ENCODE measurements around the gene GRN. TPM values are rescaled to one million over a fixed set of nuclear protein-coding genes. Genes with fewer than 3 reads are reported as not detected.
A peak's percentile ranks its signal among the peaks of the same experiment; 100 is the strongest.
"Not testable (repeated sequence)": the region's sequence is repeated elsewhere in the genome, so short reads cannot be mapped to it uniquely, and the experiment has no call there.

The GRN gene
- total RNA-seq, 4 donors from 2014 or later: 64.2 to 111 (median 87.1) TPM

DNA sequence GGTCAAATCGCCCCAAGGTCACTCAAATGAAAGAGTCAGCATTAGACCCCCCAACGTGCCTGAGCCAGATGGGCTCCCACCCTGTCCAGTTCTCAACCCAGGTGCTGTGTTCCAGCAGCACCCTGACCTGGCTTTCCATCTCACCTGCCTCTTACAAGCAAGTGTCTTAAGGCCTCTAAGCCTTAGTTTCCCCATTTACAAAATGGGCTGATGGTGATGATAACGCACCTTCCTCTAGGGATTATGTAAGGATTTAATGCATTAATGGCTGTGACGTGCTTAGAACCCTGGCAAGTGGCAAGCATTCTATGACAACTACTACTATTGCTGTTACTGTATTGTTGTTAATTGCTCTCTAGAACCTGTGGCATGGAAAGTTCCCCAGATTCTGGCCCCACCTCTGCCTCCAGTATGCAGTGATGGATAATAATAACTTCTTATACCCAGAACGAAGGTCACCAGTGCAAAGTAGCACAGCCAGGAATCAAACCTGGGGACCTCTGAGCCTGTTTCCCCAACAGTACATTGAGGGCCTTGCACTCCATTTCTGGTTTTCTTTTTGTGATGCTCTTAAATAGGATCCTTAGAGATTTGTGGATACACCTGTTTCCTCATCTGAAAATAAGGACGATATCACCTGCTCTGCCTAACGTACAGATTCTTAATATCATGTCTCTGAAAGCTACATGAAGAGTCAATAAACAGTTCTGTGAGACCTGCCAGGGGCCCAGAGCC lies 17.2 kb upstream of the GRN start:
- ATAC-seq (no peak), DNase-seq (no peak)
- Histone ChIP-seq H3K4me1 (peaks cover 16 to 28% of the 10 kb centered on the region in 2 donors), H3K27ac (peak overlapping the region in 2 of 4 donors; percentile 72 to 86), H3K4me3 (no peak overlapping the region), H3K27me3 (no peaks in the 10 kb centered on the region), H3K9me3 (no peaks in the 10 kb centered on the region), H3K36me3 (no peaks in the 10 kb centered on the region)
- in situ Hi-C loops (cut with MboI; ENCODE audit: low sequenced_read_pairs in 4 of 4) (loop anchor here in 2 of 4 donors (5.0 to 10.0 kb wide), 2 partner anchors 126 to 183 kb away; partner anchors contain the start of gene HROB (in 1 of the 2)), intact Hi-C loops (cut with DNase I; ENCODE audit: low total_unique reads) (loop anchor here (5.0 kb wide), 1 partner anchor 206 kb away; the partner anchor contains the start of gene HDAC5)
- TF ChIP-seq POLR2A (IDR thresholded peaks at IDR 0.05): no peak
- TF ChIP-seq, protein P1, sequence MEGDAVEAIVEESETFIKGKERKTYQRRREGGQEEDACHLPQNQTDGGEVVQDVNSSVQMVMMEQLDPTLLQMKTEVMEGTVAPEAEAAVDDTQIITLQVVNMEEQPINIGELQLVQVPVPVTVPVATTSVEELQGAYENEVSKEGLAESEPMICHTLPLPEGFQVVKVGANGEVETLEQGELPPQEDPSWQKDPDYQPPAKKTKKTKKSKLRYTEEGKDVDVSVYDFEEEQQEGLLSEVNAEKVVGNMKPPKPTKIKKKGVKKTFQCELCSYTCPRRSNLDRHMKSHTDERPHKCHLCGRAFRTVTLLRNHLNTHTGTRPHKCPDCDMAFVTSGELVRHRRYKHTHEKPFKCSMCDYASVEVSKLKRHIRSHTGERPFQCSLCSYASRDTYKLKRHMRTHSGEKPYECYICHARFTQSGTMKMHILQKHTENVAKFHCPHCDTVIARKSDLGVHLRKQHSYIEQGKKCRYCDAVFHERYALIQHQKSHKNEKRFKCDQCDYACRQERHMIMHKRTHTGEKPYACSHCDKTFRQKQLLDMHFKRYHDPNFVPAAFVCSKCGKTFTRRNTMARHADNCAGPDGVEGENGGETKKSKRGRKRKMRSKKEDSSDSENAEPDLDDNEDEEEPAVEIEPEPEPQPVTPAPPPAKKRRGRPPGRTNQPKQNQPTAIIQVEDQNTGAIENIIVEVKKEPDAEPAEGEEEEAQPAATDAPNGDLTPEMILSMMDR (IDR thresholded peaks at IDR 0.05 in 4 of 5, conservative IDR thresholded peaks at IDR 0.05 in 1 of 5): no peak

DNA sequence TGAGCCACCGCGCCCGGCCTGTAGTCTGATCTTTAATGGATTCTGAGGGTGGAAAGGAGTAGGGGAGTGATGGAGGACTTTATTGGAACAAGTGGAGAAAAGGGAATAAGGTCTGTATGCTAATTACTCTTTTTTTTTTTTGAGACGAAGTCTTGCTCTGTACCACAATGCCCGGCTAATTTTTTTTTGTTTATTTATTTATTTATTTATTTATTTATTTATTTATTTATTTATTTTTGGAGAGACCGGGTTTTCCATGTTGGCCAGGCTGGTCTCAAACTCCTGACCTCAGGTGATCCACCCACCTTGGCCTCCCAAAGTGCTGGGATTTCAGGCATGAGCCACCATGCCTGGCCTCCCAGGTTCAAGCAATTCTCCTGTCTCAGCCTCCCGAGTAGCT lies 15.6 kb upstream of the GRN start:
- H3K4me3 ChIP-seq, H3K27me3 ChIP-seq, H3K27ac ChIP-seq, ATAC-seq, H3K36me3 ChIP-seq, H3K9me3 ChIP-seq, DNase-seq: not testable (repeated sequence)
- H3K4me1 ChIP-seq: peaks cover 10 to 14% of the 10 kb centered on the region in 2 donors
- intact Hi-C loops (cut with DNase I; ENCODE audit: low total_unique reads) (loop anchor here (5.0 kb wide), 1 partner anchor 207 kb away; the partner anchor contains the start of gene HDAC5), in situ Hi-C loops (cut with MboI; ENCODE audit: low sequenced_read_pairs in 4 of 4) (loop anchor here in 2 of 4 donors (5.0 to 10.0 kb wide), 2 partner anchors 127 to 185 kb away; partner anchors contain the start of gene HROB (in 1 of the 2))

DNA sequence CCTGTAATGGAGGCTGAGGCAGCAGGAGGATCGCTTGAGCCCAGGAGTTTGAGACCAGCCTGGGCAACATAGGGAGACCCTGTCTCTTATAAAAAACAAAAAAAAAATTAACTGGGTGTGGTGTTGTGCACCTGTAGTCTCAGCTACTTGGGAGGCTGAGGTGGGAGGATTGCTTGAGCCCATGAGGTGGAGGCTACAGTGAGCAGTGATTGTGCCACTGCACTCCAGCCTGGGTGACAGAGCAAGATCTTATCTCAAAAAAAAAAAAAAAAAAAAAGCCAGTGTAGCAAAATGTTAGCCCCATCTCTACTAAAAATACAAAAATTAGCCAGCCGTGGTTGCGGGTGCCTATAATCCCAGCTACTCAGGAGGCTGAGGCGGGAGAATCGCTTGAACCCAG lies 14.8 kb upstream of the GRN start:
- intact Hi-C loops (cut with DNase I; ENCODE audit: low total_unique reads); ATAC-seq; DNase-seq; H3K27ac ChIP-seq; H3K9me3 ChIP-seq; H3K27me3 ChIP-seq; H3K4me3 ChIP-seq; H3K36me3 ChIP-seq: not testable (repeated sequence)
- in situ Hi-C loops (cut with MboI; ENCODE audit: low sequenced_read_pairs in 4 of 4): loop anchor here in 3 of 4 donors (5.0 to 10.0 kb wide), 3 partner anchors 118 to 128 kb away; no protein-coding TSS in a partner anchor
- peaks cover 10 to 14% of the 10 kb centered on the region in 2 donors for H3K4me1 ChIP-seq

DNA sequence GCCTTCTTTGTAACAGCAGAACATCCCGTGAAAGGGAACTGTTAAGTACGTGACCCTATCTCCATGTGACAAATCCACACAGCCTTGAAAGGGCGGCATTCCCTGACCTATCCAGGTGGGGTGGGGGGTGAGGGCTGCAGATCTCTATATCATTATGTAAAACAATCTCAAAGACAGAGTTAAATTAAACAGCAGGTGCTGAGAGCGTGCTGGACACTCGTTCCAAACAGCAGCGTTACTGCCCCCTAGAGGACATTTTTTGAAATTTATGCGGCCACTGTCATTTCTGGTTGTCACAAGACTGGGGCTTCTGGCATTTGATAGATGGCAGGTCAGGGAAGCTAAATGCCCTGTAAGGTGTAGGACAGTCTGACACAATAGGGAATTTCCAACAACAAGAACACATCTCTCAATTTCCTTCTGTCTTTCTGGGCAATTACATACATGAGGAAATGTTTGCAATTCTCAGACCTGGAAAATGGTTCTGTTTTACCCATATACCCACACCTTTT lies 13.8 kb upstream of the GRN start:
- no peaks in the 10 kb centered on the region for H3K9me3 ChIP-seq
- peak; percentile 57 to 72 for ATAC-seq
- TF ChIP-seq, protein P1 (IDR thresholded peaks at IDR 0.05 in 4 of 5, conservative IDR thresholded peaks at IDR 0.05 in 1 of 5): peak; percentile 83 to 88 (median 85)
- TF ChIP-seq POLR2A (IDR thresholded peaks at IDR 0.05): no peak

DNA sequence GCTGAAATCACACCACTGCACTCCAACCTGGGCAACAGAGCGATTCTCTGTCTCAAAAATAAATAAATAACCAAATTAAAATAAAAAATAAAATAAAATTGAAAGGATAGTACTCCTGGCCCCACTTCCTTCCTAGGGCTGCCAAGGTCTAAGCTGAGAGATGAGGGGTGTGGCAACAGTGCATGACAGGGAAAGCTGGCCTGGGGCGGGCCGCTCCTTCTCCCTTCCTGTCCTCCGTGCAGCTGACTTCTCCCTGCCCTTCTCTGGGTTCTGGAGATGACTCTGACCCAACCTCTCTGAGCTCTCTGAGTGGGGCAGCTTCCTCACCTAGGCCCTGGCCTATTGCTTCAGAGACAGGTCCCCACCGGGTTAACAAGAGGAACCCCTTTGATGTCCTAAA lies 11.7 kb upstream of the GRN start:
- ATAC-seq: no peak
- H3K36me3 ChIP-seq: no peaks in the 10 kb centered on the region
- no peaks in the 10 kb centered on the region for H3K27me3 ChIP-seq
- in situ Hi-C loops (cut with MboI; ENCODE audit: low sequenced_read_pairs in 4 of 4) (loop anchor here in 3 of 4 donors (5.0 to 10.0 kb wide), 3 partner anchors 121 to 131 kb away; no protein-coding TSS in a partner anchor), intact Hi-C loops (cut with DNase I; ENCODE audit: low total_unique reads) (no loop called here)
- H3K4me3 ChIP-seq: no peak overlapping the region
- H3K9me3 ChIP-seq: no peaks in the 10 kb centered on the region
- peak in 1 of 2 donors; percentile 32 for DNase-seq
- TF ChIP-seq, protein P1 (IDR thresholded peaks at IDR 0.05 in 4 of 5, conservative IDR thresholded peaks at IDR 0.05 in 1 of 5): no peak
- no peak for TF ChIP-seq POLR2A (IDR thresholded peaks at IDR 0.05)
- H3K27ac ChIP-seq: no peak overlapping the region
- peaks cover 0 to 5% of the 10 kb centered on the region in 2 donors for H3K4me1 ChIP-seq

More for the DNA sequence above, 13.8 kb upstream of the GRN start:
- Histone ChIP-seq H3K36me3 (no peaks in the 10 kb centered on the region), H3K4me3 (no peak overlapping the region), H3K27me3 (no peaks in the 10 kb centered on the region), H3K27ac (peak overlapping the region; percentile 29 to 60 (median 47)), H3K4me1 (peaks cover 4 to 5% of the 10 kb centered on the region in 2 donors)
- in situ Hi-C loops (cut with MboI; ENCODE audit: low sequenced_read_pairs in 4 of 4) (loop anchor here in 3 of 4 donors (5.0 to 10.0 kb wide), 3 partner anchors 119 to 129 kb away; no protein-coding TSS in a partner anchor), intact Hi-C loops (cut with DNase I; ENCODE audit: low total_unique reads) (loop anchor here (1.0 kb wide), 1 partner anchor 121 kb away; no protein-coding TSS in a partner anchor)
- peak; percentile 56 to 78 for DNase-seq

Measured in gastrocnemius medialis (tissue), 4 donors.